ENCODE results near the gene TMEM161A. TPM values are rescaled to one million over a fixed set of nuclear protein-coding genes. Genes with fewer than 3 reads are reported as not detected.

Gene TMEM161A
- total and polyA plus RNA-seq, 9 donors: 3.2 to 33.9 (median 23.9) TPM

DNA sequence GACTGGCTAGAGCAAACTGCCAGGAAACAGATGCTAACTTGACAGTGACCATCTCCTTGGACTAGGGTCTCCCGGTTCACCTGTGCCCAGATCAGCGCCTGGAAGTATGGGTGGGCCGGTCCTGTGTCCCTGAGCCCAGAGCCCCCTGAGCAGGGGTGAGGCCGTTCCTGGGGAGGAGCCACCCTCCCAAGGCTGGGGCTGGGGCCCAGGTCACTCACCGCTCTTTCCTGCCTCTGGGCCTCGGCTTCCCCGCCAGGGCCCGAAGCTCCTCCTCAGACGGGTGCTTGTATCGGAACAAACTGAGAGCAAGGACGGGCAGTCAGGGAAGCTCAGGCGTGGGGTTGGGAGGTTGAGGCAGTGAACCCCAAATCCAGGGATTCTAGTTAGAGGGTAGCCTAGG, 5.4 kb downstream of the TMEM161A start:
- intact Hi-C loops (cut with DNase I): no loop called here
- H3K4me3 ChIP-seq: no peak overlapping the region
- TF ChIP-seq POLR2A (IDR thresholded peaks at IDR 0.05) (no peak), EP300 (IDR thresholded peaks at IDR 0.05) (no peak)
- TF ChIP-seq, protein P1, sequence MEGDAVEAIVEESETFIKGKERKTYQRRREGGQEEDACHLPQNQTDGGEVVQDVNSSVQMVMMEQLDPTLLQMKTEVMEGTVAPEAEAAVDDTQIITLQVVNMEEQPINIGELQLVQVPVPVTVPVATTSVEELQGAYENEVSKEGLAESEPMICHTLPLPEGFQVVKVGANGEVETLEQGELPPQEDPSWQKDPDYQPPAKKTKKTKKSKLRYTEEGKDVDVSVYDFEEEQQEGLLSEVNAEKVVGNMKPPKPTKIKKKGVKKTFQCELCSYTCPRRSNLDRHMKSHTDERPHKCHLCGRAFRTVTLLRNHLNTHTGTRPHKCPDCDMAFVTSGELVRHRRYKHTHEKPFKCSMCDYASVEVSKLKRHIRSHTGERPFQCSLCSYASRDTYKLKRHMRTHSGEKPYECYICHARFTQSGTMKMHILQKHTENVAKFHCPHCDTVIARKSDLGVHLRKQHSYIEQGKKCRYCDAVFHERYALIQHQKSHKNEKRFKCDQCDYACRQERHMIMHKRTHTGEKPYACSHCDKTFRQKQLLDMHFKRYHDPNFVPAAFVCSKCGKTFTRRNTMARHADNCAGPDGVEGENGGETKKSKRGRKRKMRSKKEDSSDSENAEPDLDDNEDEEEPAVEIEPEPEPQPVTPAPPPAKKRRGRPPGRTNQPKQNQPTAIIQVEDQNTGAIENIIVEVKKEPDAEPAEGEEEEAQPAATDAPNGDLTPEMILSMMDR (IDR thresholded peaks at IDR 0.05): no peak
- peaks cover 0 to 9% of the 10 kb centered on the region in 2 donors for H3K9me3 ChIP-seq
- no peaks in the 10 kb centered on the region for H3K36me3 ChIP-seq
- peaks cover 10% of the 10 kb centered on the region for H3K4me1 ChIP-seq (ENCODE audit: insufficient read depth)
- 92 to 97% (median 97%) methylated on average over 12 of the region's 12 CpGs for WGBS, 3 donors
- H3K27ac ChIP-seq: no peak overlapping the region
- no peaks in the 10 kb centered on the region for H3K27me3 ChIP-seq
- no peak for DNase-seq

DNA sequence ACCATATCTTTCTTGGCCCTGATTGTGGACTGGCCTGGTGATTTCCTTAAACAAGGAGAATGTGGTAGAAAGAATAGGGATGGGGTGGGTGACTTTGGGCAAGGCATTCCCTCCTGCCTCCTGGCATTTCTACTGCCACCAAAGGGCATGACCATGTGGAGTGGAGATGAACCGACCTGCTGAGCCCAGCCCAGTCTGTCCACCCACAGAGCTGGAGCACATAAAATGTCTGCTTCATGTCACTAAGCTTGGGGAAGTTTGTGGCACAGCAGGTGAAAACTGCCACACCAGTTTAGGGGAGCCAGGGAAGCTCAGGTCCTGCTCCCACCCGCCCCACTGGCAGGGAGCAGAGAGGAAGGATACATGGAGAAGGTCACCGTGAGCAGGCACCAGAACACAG, 6.3 kb downstream of the TMEM161A start:
- DNase-seq: no peak
- Histone ChIP-seq H3K4me3 (no peak overlapping the region), H3K36me3 (no peaks in the 10 kb centered on the region), H3K4me1 (ENCODE audit: insufficient read depth) (peaks cover 2% of the 10 kb centered on the region), H3K27me3 (no peaks in the 10 kb centered on the region), H3K27ac (no peak overlapping the region), H3K9me3 (peaks cover 0 to 9% of the 10 kb centered on the region in 2 donors)
- WGBS, 3 donors: 82 to 100% (median 84%) methylated on average over 3 of the region's 3 CpGs
- no peak for TF ChIP-seq POLR2A (IDR thresholded peaks at IDR 0.05)
- no peak for TF ChIP-seq EP300 (IDR thresholded peaks at IDR 0.05)
- TF ChIP-seq, protein P1 (IDR thresholded peaks at IDR 0.05): no peak
- intact Hi-C loops (cut with DNase I): no loop called here

DNA sequence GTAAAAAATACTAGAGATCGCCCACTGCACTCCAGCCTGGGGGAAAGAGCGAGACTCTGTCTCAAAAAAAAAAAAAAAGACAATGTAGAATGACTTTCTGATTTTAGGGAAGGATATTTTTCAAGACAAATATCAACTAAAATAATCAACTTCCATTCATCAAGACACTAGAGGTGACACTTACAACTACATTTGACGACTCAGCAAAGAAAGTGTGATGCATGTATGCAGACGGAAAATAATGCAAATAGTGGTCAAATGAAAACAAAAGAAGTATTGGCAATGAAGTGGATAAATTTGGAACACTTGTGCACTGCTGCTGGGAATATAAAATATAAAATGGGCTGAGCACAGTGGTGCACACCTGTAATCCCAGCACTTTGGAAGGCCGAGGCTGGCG, 12.2 kb downstream of the TMEM161A start:
- TF ChIP-seq, protein P1 (IDR thresholded peaks at IDR 0.05): no peak
- TF ChIP-seq POLR2A (IDR thresholded peaks at IDR 0.05): no peak
- TF ChIP-seq EP300 (IDR thresholded peaks at IDR 0.05): no peak
- WGBS, 3 donors: 95 to 97% (median 96%) methylated on average over 6 of the region's 6 CpGs
- no peak overlapping the region for H3K27ac ChIP-seq
- no peaks in the 10 kb centered on the region for H3K36me3 ChIP-seq
- H3K9me3 ChIP-seq: no peaks in the 10 kb centered on the region
- no peak overlapping the region for H3K4me3 ChIP-seq
- intact Hi-C loops (cut with DNase I): no loop called here
- no peak for DNase-seq
- H3K27me3 ChIP-seq: no peaks in the 10 kb centered on the region
- no peaks in the 10 kb centered on the region for H3K4me1 ChIP-seq (ENCODE audit: insufficient read depth)

DNA sequence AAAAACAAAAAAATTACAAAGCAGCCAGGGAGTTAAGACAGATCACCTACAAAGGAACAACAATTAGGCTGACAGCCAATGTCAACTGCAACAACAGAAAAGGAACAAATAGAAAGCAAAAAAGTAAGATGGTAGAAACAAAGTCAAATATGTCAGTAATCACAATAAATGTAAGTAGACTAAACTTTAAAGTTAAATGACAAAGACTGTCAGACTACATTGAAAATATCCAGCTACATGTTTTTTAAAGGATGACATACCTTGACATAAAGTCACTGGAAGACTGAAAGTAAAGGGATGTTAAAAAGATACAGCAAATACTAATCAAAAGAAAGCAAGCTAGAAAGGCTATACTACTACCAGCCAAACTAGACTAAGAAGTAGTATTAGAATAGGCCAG, 14.9 kb downstream of the TMEM161A start:
- no peaks in the 10 kb centered on the region for H3K27me3 ChIP-seq
- no peak overlapping the region for H3K4me3 ChIP-seq
- no peak for DNase-seq
- no peaks in the 10 kb centered on the region for H3K4me1 ChIP-seq (ENCODE audit: insufficient read depth)
- H3K27ac ChIP-seq: no peak overlapping the region
- intact Hi-C loops (cut with DNase I): no loop called here
- no peaks in the 10 kb centered on the region for H3K9me3 ChIP-seq
- TF ChIP-seq, protein P1 (IDR thresholded peaks at IDR 0.05): no peak
- TF ChIP-seq EP300 (IDR thresholded peaks at IDR 0.05): no peak
- TF ChIP-seq POLR2A (IDR thresholded peaks at IDR 0.05): no peak
- no peaks in the 10 kb centered on the region for H3K36me3 ChIP-seq

DNA sequence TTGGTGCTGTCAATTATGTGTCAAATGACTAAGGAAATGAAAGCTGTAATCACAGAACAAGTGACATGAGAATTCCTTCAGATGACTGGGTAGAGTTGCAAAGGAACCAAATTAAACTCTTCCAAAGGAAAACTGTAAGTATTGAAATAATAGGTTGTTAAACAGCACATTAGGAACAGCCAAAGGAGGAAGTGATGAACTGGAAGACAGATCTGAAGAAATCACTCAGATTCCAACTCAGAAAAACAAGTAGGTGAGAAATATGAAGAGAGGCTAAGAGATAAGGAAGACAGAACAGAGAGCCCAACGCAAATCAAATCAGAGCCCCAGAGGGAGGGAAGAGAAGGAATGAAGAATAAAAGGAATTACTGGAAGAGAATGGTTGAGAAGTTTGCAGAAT, 15.4 kb downstream of the TMEM161A start:
- intact Hi-C loops (cut with DNase I): no loop called here
- no peak for TF ChIP-seq EP300 (IDR thresholded peaks at IDR 0.05)
- TF ChIP-seq, protein P1 (IDR thresholded peaks at IDR 0.05): no peak
- no peak for TF ChIP-seq POLR2A (IDR thresholded peaks at IDR 0.05)
- 94 to 98% (median 96%) methylated on average over 1 of the region's 1 CpG for WGBS, 3 donors
- H3K9me3 ChIP-seq: no peaks in the 10 kb centered on the region
- H3K27me3 ChIP-seq: no peaks in the 10 kb centered on the region
- H3K36me3 ChIP-seq: no peaks in the 10 kb centered on the region
- no peaks in the 10 kb centered on the region for H3K4me1 ChIP-seq (ENCODE audit: insufficient read depth)
- no peak for DNase-seq
- H3K4me3 ChIP-seq: no peak overlapping the region
- H3K27ac ChIP-seq: no peak overlapping the region

All from ovary (tissue), 9 donors.